H1 (cell line): Measurements from ENCODE around the gene RTN4RL1. TPM values are rescaled to one million over a fixed set of nuclear protein-coding genes. Genes with fewer than 3 reads are reported as not detected.

Source experiments
- CTCF ChIA-PET: fragments of 300-600 bp; sonication (Branson Sonifier 250); formaldehyde crosslinking; loops from one replicate; lab custom pipeline; 2021; ENCODE audit not compliant: partially characterized antibody; lab: Charles Lee
- POLR2A ChIA-PET: fragments of 300-600 bp; sonication (Branson Sonifier 250); formaldehyde crosslinking; loops from one replicate; lab custom pipeline; 2021; ENCODE audit warnings: inconsistent platforms; ENCODE audit not compliant: partially characterized antibody; lab: Charles Lee
- DNase-seq, 2 experiments: peaks; one replicate each; pipeline versions ENCODE4 v3.0.0 to v3.0.0-alpha.2; 2010 to 2022; ENCODE audit warnings: low spot score in 2 of 2, low read depth in 1 of 2, mixed read lengths in 1 of 2
- FAIRE-seq: peaks from 2 replicates; lab custom pipeline; 2011; peaks lifted over from hg19 to GRCh38; lab: Jason Lieb, UNC
- H2AFZ ChIP-seq: 2 replicates; pipeline ENCODE4 v1.8.1; 2012; ENCODE audit warnings: low read length, inconsistent platforms
- H2AK5ac ChIP-seq: 2 replicates; pipeline ENCODE4 v1.6.1; 2013; ENCODE audit warnings: low read depth, low read length
- H2BK120ac ChIP-seq: replicated peaks from 2 replicates; pipeline ENCODE3; 2013; ENCODE audit warnings: low read depth, low read length, inconsistent platforms
- H2BK12ac ChIP-seq: 2 replicates; pipeline ENCODE4 v1.6.1; 2013; ENCODE audit warnings: low read depth, low read length
- H2BK15ac ChIP-seq: 2 replicates; pipeline ENCODE4 v1.6.1; 2013; ENCODE audit warnings: low read length
- H2BK20ac ChIP-seq: 2 replicates; pipeline ENCODE4 v1.6.1; 2013; ENCODE audit warnings: low read length
- H2BK5ac ChIP-seq: 2 replicates; pipeline ENCODE4 v1.6.1; 2013; ENCODE audit warnings: low read depth, low read length
- H3K14ac ChIP-seq: 2 replicates; pipeline ENCODE4 v1.6.1; 2013; ENCODE audit warnings: inconsistent platforms; ENCODE audit not compliant: insufficient read length
- H3K18ac ChIP-seq: 2 replicates; pipeline ENCODE4 v1.6.1; 2013; ENCODE audit warnings: low read length; ENCODE audit errors: extremely low read depth
- H3K23ac ChIP-seq: 2 replicates; pipeline ENCODE4 v1.6.1; 2013; ENCODE audit warnings: inconsistent platforms; ENCODE audit not compliant: insufficient read length
- H3K23me2 ChIP-seq: 2 replicates; pipeline ENCODE4 v1.6.1; 2013; ENCODE audit warnings: low read depth, low read length
- H3K27ac ChIP-seq: 2 replicates; pipeline ENCODE4 v1.6.1; 2011; ENCODE audit warnings: low read depth, low read length, inconsistent platforms
- H3K27me3 ChIP-seq, 4 experiments: replicated peaks in 1 of 4; 1 replicate in 1 of 4; 2 replicates in 3 of 4; pipeline versions ENCODE4 v1.6.1 to v1.8.1; 2011 to 2013; ENCODE audit warnings: low read length in 3 of 4, mild to moderate bottlenecking in 3 of 4, inconsistent platforms in 2 of 4, mixed read lengths in 2 of 4, moderate library complexity in 1 of 4; ENCODE audit not compliant: control insufficient read depth in 3 of 4, insufficient read depth in 3 of 4; ENCODE audit errors: extremely low read depth in 1 of 4
- H3K36me3 ChIP-seq, 4 experiments: 2 replicates each; pipeline versions ENCODE4 v1.6.1 to v1.8.1; 2011 to 2013; ENCODE audit warnings: mild to moderate bottlenecking in 4 of 4, low read length in 3 of 4, moderate library complexity in 2 of 4, control low read depth in 1 of 4, inconsistent platforms in 1 of 4; ENCODE audit not compliant: insufficient read depth in 4 of 4, control insufficient read depth in 2 of 4
- H3K4ac ChIP-seq: replicated peaks from 2 replicates; pipeline ENCODE3; 2013; ENCODE audit warnings: low read length, low read depth, mixed read lengths, inconsistent platforms; ENCODE audit not compliant: insufficient read length
- H3K4me1 ChIP-seq, 4 experiments: replicated peaks in 1 of 4; 1 replicate in 1 of 4; 2 replicates in 3 of 4; pipeline versions ENCODE4 v1.6.1 to v1.8.1; 2011 to 2013; ENCODE audit warnings: low read length in 3 of 4, inconsistent platforms in 2 of 4, mixed read lengths in 1 of 4; ENCODE audit not compliant: insufficient read depth in 4 of 4, control insufficient read depth in 3 of 4
- H3K4me2 ChIP-seq, 2 experiments: 2 replicates each; pipeline versions ENCODE4 v1.6.1 to v1.8.1; 2011 to 2013; ENCODE audit warnings: low read depth in 2 of 2, low read length in 2 of 2, control low read depth in 1 of 2, inconsistent platforms in 1 of 2, mild to moderate bottlenecking in 1 of 2; ENCODE audit not compliant: insufficient read depth in 1 of 2
- H3K4me3 ChIP-seq, 4 experiments: fragments of 200-600, 300-600 bp in 1 of 4; sonication (generic), shearing (Covaris generic), sonication (Bioruptor Twin) in 1 of 4; 2 replicates each; pipeline versions ENCODE4 v1.5.1 to v1.8.1; 2011 to 2016; ENCODE audit warnings: low read length in 4 of 4, low read depth in 3 of 4, control low read depth in 2 of 4, inconsistent platforms in 2 of 4, mild to moderate bottlenecking in 2 of 4, mixed read lengths in 1 of 4, moderate library complexity in 1 of 4; ENCODE audit not compliant: insufficient read depth in 2 of 4; ENCODE audit errors: extremely low read depth in 1 of 4
- H3K56ac ChIP-seq: replicated peaks from 2 replicates; pipeline ENCODE3; 2013; ENCODE audit warnings: low read depth, mild to moderate bottlenecking, mixed read lengths, low read length, inconsistent platforms; ENCODE audit not compliant: insufficient read length
- H3K79me1 ChIP-seq: 2 replicates; pipeline ENCODE4 v1.6.1; 2013; ENCODE audit warnings: low read depth, low read length, control low read depth
- H3K79me2 ChIP-seq, 2 experiments: 2 replicates each; pipeline versions ENCODE4 v1.6.1 to v1.8.1; 2012 to 2013; ENCODE audit warnings: low read length in 2 of 2, mild to moderate bottlenecking in 2 of 2, inconsistent platforms in 1 of 2; ENCODE audit not compliant: insufficient read depth in 2 of 2, control insufficient read depth in 1 of 2
- H3K9ac ChIP-seq, 4 experiments: replicated peaks in 1 of 4; 1 replicate in 1 of 4; 2 replicates in 3 of 4; pipeline versions ENCODE4 v1.6.1 to v1.8.1; 2011 to 2013; ENCODE audit warnings: low read depth in 3 of 4, low read length in 3 of 4, control low read depth in 2 of 4, mild to moderate bottlenecking in 2 of 4, moderate library complexity in 2 of 4, inconsistent platforms in 1 of 4; ENCODE audit errors: extremely low read depth in 1 of 4
- H3K9me3 ChIP-seq, 2 experiments: 2 replicates each; pipeline versions ENCODE4 v1.6.1 to v1.8.1; 2012 to 2013; ENCODE audit warnings: mild to moderate bottlenecking in 2 of 2, moderate library complexity in 2 of 2, control low read depth in 1 of 2, inconsistent platforms in 1 of 2, low read depth in 1 of 2, low read length in 1 of 2, mixed read lengths in 1 of 2; ENCODE audit not compliant: insufficient read depth in 2 of 2
- H4K20me1 ChIP-seq, 2 experiments: replicated peaks in 1 of 2; 2 replicates each; pipeline versions ENCODE3 to v1.8.1; 2011 to 2013; ENCODE audit warnings: inconsistent platforms in 2 of 2, low read length in 2 of 2, mild to moderate bottlenecking in 1 of 2; ENCODE audit not compliant: insufficient read depth in 2 of 2, control insufficient read depth in 1 of 2
- H4K5ac ChIP-seq: 2 replicates; pipeline ENCODE4 v1.6.1; 2013; ENCODE audit warnings: low read length, low read depth, mixed read lengths, inconsistent platforms; ENCODE audit not compliant: insufficient read length
- H4K8ac ChIP-seq: 2 replicates; pipeline ENCODE4 v1.8.0; 2013; ENCODE audit warnings: mild to moderate bottlenecking, moderate library complexity, low read length, inconsistent platforms; ENCODE audit not compliant: insufficient read depth; ENCODE audit errors: extremely low read depth
- H4K91ac ChIP-seq: replicated peaks from 2 replicates; pipeline ENCODE3; 2013; ENCODE audit warnings: low read length, mixed read lengths, inconsistent platforms; ENCODE audit not compliant: insufficient read length
- CTBP2 ChIP-seq: IDR thresholded peaks from 2 replicates; pipeline ENCODE4 v1.7.0; 2011; ENCODE audit warnings: borderline replicate concordance, mild to moderate bottlenecking, moderate library complexity, mixed read lengths, low read length; ENCODE audit not compliant: insufficient read depth, insufficient read length
- GTF2F1 ChIP-seq: IDR thresholded peaks from 2 replicates; pipeline ENCODE4 v1.6.1; 2012; ENCODE audit warnings: low read depth, low read length, improper control_type of control experiment, borderline replicate concordance
- KDM4A ChIP-seq: IDR thresholded peaks from one replicate; pipeline ENCODE4 v1.7.1; 2012; ENCODE audit warnings: low read depth, mild to moderate bottlenecking, moderate library complexity, low read length, inconsistent platforms; ENCODE audit not compliant: severe bottlenecking
- POLR2AphosphoS5 ChIP-seq: IDR thresholded peaks from 2 replicates; pipeline ENCODE4 v1.6.1; 2011; ENCODE audit warnings: low read depth, low read length
- POU5F1 ChIP-seq: IDR thresholded peaks from 2 replicates; pipeline ENCODE4 v1.6.1; 2011; ENCODE audit warnings: low read depth, mild to moderate bottlenecking, low read length, moderate library complexity
- RNF2 ChIP-seq: fragments of 200-900, 300-1000 bp; sonication (generic); IDR thresholded peaks from 2 replicates; pipeline ENCODE4 v1.7.1; 2016; ENCODE audit warnings: borderline replicate concordance, low read depth, mild to moderate bottlenecking, antibody characterized with exemption, low read length; ENCODE audit not compliant: poor library complexity, severe bottlenecking; ENCODE audit errors: missing control alignments
- WGBS, 2 experiments: shearing (Covaris generic) in 1 of 2; methylation state at CpG; one replicate each; pipeline versions ENCODE4 v1.1.6 to v1.1.7; 2013 to 2015; ENCODE audit warnings: low lambda C conversion rate in 2 of 2, mixed read lengths in 2 of 2, inconsistent platforms in 1 of 2, low coverage in 1 of 2, missing lambda C conversion rate in 1 of 2; ENCODE audit not compliant: insufficient replicate concordance in 2 of 2, insufficient coverage in 1 of 2, insufficient read length in 1 of 2; ENCODE audit errors: extremely low coverage in 1 of 2, missing lambda C conversion rate in 1 of 2; 5-methylcytosine and 5-hydroxymethylcytosine counted together
- polyA plus RNA-seq, 7 experiments: library from polyadenylated mRNA; depleted of rRNA in 3 of 7; stranded (reverse) in 5 of 7; unstranded in 2 of 7; fragments of >200 nt in 5 of 7; fragments of 200-250 nt in 2 of 7; gene quantifications; 1 replicate in 5 of 7; 2 replicates in 1 of 7; 4 replicates in 1 of 7; pipeline versions ENCODE4 v1.2.1 to v1.2.3, GENCODE V29; 2011 to 2013; ENCODE audit warnings: missing spikeins in 2 of 7, mixed read lengths in 2 of 7
- total RNA-seq: library from RNA; stranded (reverse); fragmentation: NEBNext Ultra II Directional; extraction: Animal tissue kit (Norgen Biotek cat#: 25700); gene quantifications from 2 replicates; pipeline ENCODE4 v1.2.1, GENCODE V29; 2021

Gene RTN4RL1
- total and polyA plus RNA-seq, 2 of the 8 experiments (the other 6 are each of a cell fraction or from before 2014, with no cell fraction given) = 0.09 TPM; not detected in 1

DNA sequence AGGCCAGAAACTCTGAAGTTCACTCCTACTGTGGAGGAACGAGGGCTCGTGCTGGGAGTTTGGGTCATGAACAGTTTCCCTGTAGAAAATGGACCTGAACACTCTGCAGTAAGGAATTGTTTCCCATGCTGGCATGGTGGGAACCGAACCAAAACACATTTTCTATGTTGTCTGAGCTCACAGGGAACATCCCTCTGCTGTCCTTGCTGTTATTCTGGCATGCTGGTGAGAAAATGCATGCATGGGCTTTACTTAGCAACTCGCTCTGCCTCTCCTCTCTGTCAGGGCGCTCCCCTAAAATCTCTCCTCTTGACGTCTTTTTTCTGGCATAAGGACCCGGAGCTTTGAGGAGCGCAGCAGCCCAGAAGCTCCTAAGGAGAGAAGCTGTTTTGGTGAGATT, 5.4 kb downstream of the RTN4RL1 start:
- 86% methylated on average over 8 of the region's 8 CpGs; no CpG with 5 or more reads in 1 of the 2 experiments for WGBS, 2 experiments
- H3K4me1 ChIP-seq = peaks cover 0 to 12% (median 6%) of the 10 kb centered on the region in 4 experiments; a peak in 6 of 7 replicates

More for the DNA sequence above, 5.4 kb downstream of the RTN4RL1 start:
- no peak overlapping the region for H2BK5ac ChIP-seq
- H3K9ac ChIP-seq = no peak overlapping the region
- H3K79me1 ChIP-seq = no peaks in the 10 kb centered on the region
- ChIA-PET CTCF (interaction anchor here (0.8 to 1.9 kb wide), 9 partner anchors 9 to 154 kb away, joined by 3 to 6 read pairs (median 4); no protein-coding TSS in a partner anchor), POLR2A (interaction anchor here (0.6 to 0.7 kb wide), 2 partner anchors 93 to 602 kb away, joined by 3 to 5 read pairs; no protein-coding TSS in a partner anchor)
- H3K9me3 ChIP-seq = no peaks in the 10 kb centered on the region
- no peak overlapping the region for H4K5ac ChIP-seq
- peaks cover 2% of the 10 kb centered on the region in 2 experiments for H4K20me1 ChIP-seq
- FAIRE-seq = no peak
- no peak for DNase-seq
- H3K27ac ChIP-seq = no peak overlapping the region
- TF ChIP-seq RNF2 = no peak
- no peak for TF ChIP-seq POU5F1
- TF ChIP-seq GTF2F1 = no peak
- TF ChIP-seq POLR2AphosphoS5 = no peak
- TF ChIP-seq CTBP2 = no peak
- no peak for TF ChIP-seq KDM4A
- no peak overlapping the region for H4K91ac ChIP-seq
- H3K18ac ChIP-seq = no peak overlapping the region
- H3K23ac ChIP-seq = no peak overlapping the region
- H3K36me3 ChIP-seq = peaks cover 0 to 3% (median 0%) of the 10 kb centered on the region in 4 experiments; a peak in 1 of 8 replicates
- H3K4me3 ChIP-seq = no peak overlapping the region
- H3K4me2 ChIP-seq = no peak overlapping the region
- no peak overlapping the region for H2BK12ac ChIP-seq
- H2AK5ac ChIP-seq = no peak overlapping the region
- H3K14ac ChIP-seq = no peak overlapping the region
- no peak overlapping the region for H2BK120ac ChIP-seq
- no peak overlapping the region for H2AFZ ChIP-seq
- H3K27me3 ChIP-seq = peaks cover 22 to 59% (median 53%) of the 10 kb centered on the region in 4 experiments
- no peak overlapping the region for H3K56ac ChIP-seq
- no peak overlapping the region for H4K8ac ChIP-seq
- no peak overlapping the region for H2BK15ac ChIP-seq
- no peaks in the 10 kb centered on the region for H3K79me2 ChIP-seq
- no peak overlapping the region for H3K4ac ChIP-seq
- peaks cover 4% of the 10 kb centered on the region; the same call in 1 of the 2 replicates for H3K23me2 ChIP-seq
- no peak overlapping the region for H2BK20ac ChIP-seq
